GM19397 (cell line): Measurements from ENCODE around the gene ZFP3.
A peak's percentile ranks its signal among the peaks of the same experiment; 100 is the strongest.
"Not testable (repeated sequence)": the region's sequence is repeated elsewhere in the genome, so short reads cannot be mapped to it uniquely, and the experiment has no call there.

Experiments used
- ATAC-seq: cut with Tn5 transposase; IDR thresholded peaks from one replicate; pipeline ENCODE4 v1.9.1; 2021; ENCODE audit warnings: mild to moderate bottlenecking, moderate library complexity; ENCODE audit not compliant: unreplicated experiment

Gene ZFP3

GRCh38 chr17:5078106-5079028 lies at the start of gene ZFP3:
Gene ZFP3, plus strand, starts transcription at chr17:5078467. Its CDS starts 13,038 bp downstream, at chr17:5091505.
- peak; percentile 74 for ATAC-seq

GRCh38 chr17:5030168-5030567 lies 48.1 kb upstream of the ZFP3 start:
- ATAC-seq = not testable (repeated sequence)

- peak; percentile 60 for ATAC-seq
Measured at GRCh38 chr17:5031365-5032082, 46.7 kb upstream of the ZFP3 start.

DNA sequence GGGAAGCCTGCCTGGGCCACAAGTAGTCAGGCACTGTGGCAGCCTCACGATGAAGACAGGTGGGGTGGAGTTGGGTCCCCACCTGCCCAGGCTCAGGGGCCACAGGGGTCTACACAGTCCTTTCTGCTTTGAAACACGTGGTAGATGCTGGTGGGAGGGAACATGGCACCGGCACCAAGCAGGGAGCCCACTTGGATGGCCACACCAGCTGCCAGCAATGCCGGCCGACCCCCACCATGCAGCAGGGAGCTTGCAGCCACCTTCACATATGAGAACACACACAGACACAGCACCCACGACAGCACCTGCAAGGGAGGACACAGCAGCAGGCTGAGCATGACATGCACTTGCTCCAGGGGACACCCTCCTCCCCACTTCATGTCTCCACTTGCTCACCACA lies 45.4 kb upstream of the ZFP3 start:
- ATAC-seq = no peak

DNA sequence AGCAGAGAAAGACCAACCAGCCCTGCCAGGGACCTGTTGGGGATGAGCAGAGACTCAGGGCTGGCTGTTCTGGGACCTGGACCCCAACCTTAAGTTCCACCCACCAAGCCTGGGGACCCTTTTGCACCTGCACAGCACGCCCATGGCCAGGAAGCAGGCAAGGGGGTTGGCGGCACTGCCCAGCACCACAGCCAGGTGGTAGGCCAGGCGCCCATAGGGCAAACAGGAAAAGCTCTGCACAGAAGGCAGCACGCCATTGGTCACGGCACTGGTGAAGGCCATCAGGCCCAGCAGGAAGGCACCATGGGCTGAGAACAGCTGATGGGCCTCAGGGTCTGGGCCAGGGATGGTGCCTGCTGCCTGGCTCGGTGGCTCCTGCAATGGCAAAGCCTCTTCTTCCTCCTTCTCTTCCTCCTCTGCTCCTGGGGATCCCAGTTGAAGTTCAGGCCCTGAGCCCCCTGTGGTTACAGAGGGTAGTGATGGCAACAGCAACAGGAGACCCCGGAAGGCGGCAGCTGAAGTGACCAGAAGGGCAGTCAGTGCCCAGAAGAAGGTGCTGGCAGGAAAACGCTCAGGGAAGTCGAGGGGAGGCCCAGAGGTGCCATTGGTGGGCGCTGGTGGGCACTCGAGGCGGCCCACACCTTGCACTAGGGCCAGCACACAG lies 44.8 kb upstream of the ZFP3 start:
- ATAC-seq = no peak

GRCh38 chr17:5034063-5034462 lies 44.2 kb upstream of the ZFP3 start:
- no peak for ATAC-seq

- no peak for ATAC-seq
Measured at GRCh38 chr17:5034651-5035050, 43.6 kb upstream of the ZFP3 start.

- no peak for ATAC-seq
Measured at GRCh38 chr17:5035315-5035714, 43.0 kb upstream of the ZFP3 start, which contains the start of gene SLC52A1. Gene SLC52A1, minus strand, starts transcription at chr17:5035426. Its CDS starts 820 bp downstream, at chr17:5034606.

GRCh38 chr17:5042157-5043022 lies 35.9 kb upstream of the ZFP3 start:
- no peak for ATAC-seq

DNA sequence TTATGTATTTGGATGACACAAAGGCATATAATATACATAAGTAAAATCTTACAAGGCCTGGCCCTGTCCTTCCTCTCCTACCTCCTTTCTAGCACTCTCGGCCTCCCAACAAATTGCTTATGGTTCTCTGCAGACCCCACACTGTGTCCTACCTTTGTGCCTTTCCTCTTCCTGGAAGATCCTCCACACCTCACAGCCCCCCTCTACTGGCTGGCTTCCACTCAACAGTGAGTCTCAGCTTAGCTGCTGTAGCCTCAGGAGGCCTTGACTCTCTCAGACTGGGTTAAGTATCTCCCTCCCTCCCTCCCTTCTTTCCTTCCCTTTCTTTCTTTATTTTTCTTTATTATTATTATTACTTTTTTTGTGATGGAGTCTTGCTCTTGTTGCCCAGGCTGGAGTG lies 34.7 kb upstream of the ZFP3 start:
- ATAC-seq = no peak

- ATAC-seq = no peak
Measured at GRCh38 chr17:5044630-5045029, 33.6 kb upstream of the ZFP3 start.

- no peak for ATAC-seq
Measured at GRCh38 chr17:5045496-5045895, 32.8 kb upstream of the ZFP3 start.

GRCh38 chr17:5047446-5047845 lies 30.8 kb upstream of the ZFP3 start:
- ATAC-seq = no peak

- no peak for ATAC-seq
Measured at GRCh38 chr17:5049314-5049841, 28.9 kb upstream of the ZFP3 start.

- no peak for ATAC-seq
Measured at GRCh38 chr17:5050278-5050677, 28.0 kb upstream of the ZFP3 start.

GRCh38 chr17:5055543-5055942 lies 22.7 kb upstream of the ZFP3 start:
- ATAC-seq = no peak

DNA sequence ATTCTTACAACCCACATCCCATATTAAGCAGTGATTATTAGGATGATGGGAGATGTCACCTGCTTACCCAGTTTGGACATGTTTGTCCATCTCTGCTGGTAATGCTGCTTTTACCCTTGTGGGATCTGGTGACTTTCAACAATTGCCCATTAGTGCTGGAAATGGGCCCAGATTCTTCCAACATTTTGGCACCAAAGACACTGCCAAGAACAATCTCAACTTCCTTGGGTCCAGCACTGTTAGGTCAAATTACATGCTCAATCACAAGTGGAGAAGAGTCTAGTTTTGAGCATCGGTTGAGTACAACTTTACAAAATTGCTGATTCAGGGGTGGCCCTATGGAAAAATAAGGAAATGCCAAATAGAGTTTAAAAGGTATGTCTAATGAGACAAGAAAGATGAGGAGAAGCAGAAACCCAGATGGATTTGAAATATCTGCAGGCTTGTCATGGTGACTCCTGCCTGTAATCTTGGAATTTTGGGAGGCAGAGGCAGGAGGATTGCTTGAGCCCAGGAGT lies 13.0 kb upstream of the ZFP3 start:
- ATAC-seq = no peak

DNA sequence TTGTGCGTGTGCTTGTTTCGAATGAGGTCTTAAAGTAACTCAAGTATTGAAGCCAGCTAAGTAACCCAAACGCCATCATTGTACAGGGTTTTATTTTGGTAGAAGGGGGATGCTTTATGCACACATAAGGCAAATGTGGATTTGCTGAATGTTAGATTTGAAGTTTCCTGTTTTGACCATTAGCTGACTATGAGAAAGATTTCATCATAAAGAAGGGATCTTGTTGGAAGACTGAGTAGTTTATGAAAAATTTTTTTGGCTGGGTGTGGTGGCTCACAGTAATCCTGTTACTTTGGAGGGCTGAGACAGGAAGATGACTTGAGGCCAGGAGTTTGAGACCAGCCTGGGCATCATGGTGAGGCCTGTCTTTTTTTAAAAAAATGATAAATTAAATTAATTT lies 10.0 kb upstream of the ZFP3 start:
- no peak for ATAC-seq

DNA sequence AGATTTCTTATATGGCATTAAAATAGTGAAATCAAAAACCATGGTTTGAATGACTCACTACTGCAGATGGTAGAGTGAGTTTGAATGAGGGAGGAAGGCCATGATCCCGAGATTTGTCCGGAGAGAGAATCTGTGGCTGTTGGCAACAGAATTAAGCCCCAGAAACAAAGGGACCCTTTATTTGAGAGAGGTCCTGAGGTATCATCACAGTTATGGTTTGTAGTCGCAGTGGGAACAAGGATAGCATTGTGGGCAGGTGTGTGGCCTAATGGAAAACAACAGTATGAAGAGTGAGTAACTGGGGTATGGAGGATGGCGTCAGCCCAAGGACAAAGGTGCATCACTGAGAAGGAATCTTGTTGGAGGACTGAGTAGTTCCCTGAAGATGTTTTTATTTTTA lies 8.5 kb upstream of the ZFP3 start:
- ATAC-seq = no peak

DNA sequence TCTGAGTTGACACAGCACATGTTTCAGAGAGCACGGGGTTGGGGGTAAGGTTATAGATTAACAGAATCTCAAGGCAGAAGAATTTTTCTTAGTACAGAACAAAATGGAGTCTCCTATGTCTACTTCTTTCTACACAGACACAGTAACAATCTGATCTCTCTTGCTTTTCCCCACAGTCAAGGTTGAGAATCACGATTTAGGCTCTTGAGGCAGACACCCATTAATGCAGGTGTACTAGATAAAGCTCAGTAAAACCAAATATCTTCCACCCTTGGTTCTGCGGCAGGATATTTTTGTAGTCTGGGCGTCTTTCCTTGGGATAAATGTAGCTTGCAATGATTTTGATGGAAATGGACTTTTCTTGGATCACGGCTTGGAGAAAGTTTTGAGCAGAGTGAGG lies 2.8 kb upstream of the ZFP3 start:
- not testable (repeated sequence) for ATAC-seq
